ENCODE results near the gene MT2A.

Gene MT2A

DNA sequence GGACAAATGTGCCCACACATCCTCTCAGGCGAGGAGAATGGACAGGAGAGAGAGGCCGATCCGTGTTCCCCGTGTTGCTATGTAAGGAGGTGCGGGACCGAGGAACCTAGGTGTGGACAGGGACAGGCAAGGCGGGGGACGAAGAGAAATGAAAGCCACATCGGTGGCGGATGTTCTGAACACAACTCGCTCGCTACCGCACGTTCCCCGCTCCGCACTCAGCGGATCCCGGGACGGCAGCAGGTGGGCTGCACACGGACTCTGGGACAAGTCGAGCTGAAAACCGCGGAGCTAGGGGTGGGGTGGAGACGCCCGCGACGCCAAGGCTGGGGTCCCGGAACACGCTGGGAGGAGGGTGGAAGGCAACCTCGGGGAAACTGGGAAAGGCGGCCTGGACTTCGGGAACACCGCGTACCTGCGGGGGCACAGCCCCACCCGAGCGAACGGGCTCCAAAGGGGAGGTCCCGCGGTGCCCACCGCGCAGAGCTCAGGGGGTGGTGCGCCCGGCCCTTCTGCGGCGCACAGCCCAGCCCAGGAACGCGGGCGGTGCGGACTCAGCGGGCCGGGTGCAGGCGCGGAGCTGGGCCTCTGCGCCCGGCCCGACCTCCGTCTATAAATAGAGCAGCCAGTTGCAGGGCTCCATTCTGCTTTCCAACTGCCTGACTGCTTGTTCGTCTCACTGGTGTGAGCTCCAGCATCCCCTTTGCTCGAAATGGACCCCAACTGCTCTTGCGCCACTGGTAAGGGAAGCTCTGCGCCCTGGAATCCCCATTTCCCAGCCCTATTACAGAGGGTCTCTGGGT is 17.0 kb downstream of the MT2A start, which contains the start of gene MT1E:
TSS of gene MT1E (plus strand) at position 642 of the 803 bp plus-strand sequence. CDS start at position 713, 71 bp downstream.
- H3K27ac Mint-ChIP-seq = peak within 1 kb of the TSS; percentile 14
- DNase-seq (ENCODE audit: low spot score in 2 of 2) (peak in 1 of 2 donors; percentile 77), ATAC-seq (peak; percentile 87)
- no peaks in the 10 kb centered on the region for H3K9me3 Mint-ChIP-seq
- peaks cover 15% of the 10 kb centered on the region for H3K4me1 Mint-ChIP-seq
- H3K36me3 Mint-ChIP-seq = no peaks in the 10 kb centered on the region
- peak within 1 kb of the TSS; percentile 81 for H3K4me3 Mint-ChIP-seq

DNA sequence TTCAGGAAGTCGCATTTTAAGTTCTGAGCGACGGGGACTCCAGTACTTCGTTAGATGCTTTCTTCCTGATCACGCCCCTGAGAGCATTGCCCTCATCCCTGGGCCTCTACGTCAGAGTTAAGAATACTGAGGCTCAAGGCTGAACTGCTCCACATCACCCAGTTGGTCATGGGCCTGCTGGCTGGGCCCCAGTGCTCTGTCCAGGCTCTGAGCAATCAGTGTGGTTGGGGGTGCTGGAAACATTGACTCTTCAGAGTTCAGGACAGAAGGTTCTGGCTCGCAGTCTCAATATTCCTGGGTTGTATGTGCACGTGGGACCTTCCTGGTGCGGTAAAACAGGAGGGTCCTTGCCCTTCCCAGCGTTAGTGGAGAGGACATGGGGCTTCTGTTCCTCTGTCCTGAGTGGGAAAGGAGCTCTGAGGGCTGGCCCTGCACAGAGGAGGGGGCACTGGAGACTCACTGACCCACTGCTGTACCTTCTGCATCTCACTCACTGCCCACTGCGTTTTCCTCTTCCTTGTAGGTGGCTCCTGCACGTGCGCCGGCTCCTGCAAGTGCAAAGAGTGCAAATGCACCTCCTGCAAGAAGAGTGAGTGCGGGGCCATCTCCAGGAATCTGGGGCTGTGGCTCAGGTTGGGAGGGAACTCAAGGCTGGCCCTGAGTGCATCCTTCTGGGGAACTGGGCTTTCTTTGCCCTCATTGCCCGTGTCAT is 17.7 kb downstream of the MT2A start:
- peaks cover 15% of the 10 kb centered on the region for H3K4me1 Mint-ChIP-seq
- no peak overlapping the region for H3K27ac Mint-ChIP-seq
- no peak for DNase-seq (ENCODE audit: low spot score in 2 of 2)
- H3K9me3 Mint-ChIP-seq = no peaks in the 10 kb centered on the region
- peak; percentile 6 for ATAC-seq
- no peaks in the 10 kb centered on the region for H3K36me3 Mint-ChIP-seq
- peak overlapping the region; percentile 81 for H3K4me3 Mint-ChIP-seq

DNA sequence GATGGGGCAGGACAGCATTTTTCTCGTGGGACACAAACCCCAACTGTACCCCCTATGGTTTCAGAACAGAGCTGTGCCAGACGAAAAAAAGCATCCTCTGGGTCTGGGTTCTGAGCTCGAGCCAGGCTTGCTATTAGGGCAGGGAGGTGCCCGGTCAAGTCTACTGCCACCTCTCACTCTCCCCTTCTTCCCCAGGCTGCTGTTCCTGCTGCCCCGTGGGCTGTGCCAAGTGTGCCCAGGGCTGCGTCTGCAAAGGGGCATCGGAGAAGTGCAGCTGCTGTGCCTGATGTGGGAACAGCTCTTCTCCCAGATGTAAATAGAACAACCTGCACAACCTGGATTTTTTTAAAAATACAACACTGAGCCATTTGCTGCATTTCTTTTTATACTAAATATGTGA is 18.3 kb downstream of the MT2A start:
- ATAC-seq = no peak
- H3K9me3 Mint-ChIP-seq = no peaks in the 10 kb centered on the region
- H3K4me1 Mint-ChIP-seq = peaks cover 16% of the 10 kb centered on the region
- H3K36me3 Mint-ChIP-seq = no peaks in the 10 kb centered on the region
- peak overlapping the region; percentile 81 for H3K4me3 Mint-ChIP-seq
- no peak for DNase-seq (ENCODE audit: low spot score in 2 of 2)
- no peak overlapping the region for H3K27ac Mint-ChIP-seq

DNA sequence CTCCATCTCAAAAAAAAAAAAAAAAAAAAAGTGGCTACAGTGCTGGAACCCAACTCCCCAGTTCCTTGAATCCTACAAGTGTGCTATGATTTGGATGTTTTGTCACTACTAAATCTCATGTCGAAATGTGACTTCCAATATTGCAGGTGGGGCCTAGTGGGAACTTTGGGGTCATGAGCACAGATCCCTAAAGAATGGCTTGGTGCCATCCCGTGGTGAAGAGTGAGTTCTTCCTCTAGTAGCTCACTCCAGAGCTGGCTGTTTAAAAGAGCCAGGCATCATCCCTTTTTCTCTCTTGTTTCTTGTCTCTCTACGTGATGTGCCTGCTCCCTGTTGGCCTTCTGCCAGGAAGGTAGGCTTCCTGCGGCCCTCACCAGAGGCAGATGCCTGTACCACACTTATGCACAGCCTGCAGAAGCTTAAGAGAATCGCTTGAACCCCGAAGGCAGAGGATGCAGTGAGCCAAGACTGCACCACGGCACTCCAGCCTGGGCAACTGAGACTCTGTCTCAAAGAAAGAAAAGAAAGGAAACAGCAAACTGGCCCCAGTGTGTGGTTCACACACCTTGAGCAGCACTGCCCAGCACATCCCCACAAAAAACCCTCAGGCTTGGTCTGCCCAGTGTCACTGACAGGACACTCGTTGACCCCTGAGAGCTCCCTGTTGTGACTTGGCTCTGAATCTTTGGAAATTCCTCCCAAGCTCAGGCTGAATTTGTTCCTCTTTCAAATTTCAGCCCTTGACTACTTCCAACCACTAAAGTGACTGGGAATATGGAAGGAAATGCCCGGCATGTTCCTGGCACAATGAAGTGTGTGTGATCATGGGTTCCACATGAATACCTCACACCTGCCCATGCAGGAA is 20.3 kb downstream of the MT2A start:
- no peaks in the 10 kb centered on the region for H3K36me3 Mint-ChIP-seq
- ATAC-seq (no peak), DNase-seq (ENCODE audit: low spot score in 2 of 2) (no peak)
- H3K9me3 Mint-ChIP-seq = no peaks in the 10 kb centered on the region
- H3K27ac Mint-ChIP-seq = no peak overlapping the region
- H3K4me1 Mint-ChIP-seq = peaks cover 20% of the 10 kb centered on the region
- H3K4me3 Mint-ChIP-seq = no peak overlapping the region

DNA sequence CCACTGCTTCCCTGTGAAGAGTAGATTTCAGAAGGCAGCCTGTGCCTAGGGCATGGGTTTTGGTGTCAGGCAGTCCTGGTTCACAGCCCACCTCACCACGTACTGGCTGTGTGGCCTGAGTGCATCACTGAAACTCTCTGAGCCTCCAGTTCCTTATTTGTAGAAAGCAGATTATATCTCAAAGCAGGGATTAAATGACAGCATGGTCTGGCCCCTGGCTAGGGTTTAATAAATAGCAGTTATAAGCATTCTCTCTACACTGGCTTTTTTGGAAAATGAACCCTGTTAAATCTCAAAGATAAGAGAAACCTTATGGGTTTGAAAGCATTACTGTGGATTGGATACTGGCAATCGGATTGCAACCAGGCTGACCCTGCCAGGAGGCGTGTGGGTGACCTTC is 21.1 kb downstream of the MT2A start:
- no peaks in the 10 kb centered on the region for H3K9me3 Mint-ChIP-seq
- no peaks in the 10 kb centered on the region for H3K36me3 Mint-ChIP-seq
- no peak for DNase-seq (ENCODE audit: low spot score in 2 of 2)
- peaks cover 20% of the 10 kb centered on the region for H3K4me1 Mint-ChIP-seq
- no peak overlapping the region for H3K27ac Mint-ChIP-seq
- H3K4me3 Mint-ChIP-seq = no peak overlapping the region
- no peak for ATAC-seq

DNA sequence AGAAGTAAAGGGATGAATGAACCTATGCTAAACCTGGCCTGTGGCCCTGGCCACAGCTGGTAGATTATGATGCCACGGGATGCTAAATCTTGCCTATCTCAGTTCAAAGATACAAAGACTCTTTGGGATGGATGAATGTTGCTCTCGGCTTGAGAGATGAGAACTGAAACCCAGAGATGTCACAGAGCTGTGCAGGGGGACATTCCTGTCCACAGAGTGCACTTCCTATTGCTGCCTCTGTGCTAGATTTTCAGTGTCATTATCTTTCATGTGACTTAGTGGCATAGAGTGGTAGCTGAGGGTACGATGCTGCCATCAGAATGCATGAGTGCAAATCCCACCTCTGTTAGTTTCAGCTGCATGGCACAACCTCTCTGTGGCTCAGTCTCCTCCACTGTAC is 21.8 kb downstream of the MT2A start:
- H3K9me3 Mint-ChIP-seq = no peaks in the 10 kb centered on the region
- DNase-seq (ENCODE audit: low spot score in 2 of 2) = no peak
- H3K4me1 Mint-ChIP-seq = peaks cover 22% of the 10 kb centered on the region
- no peaks in the 10 kb centered on the region for H3K36me3 Mint-ChIP-seq
- no peak overlapping the region for H3K4me3 Mint-ChIP-seq
- ATAC-seq = peak; percentile 63
- H3K27ac Mint-ChIP-seq = no peak overlapping the region

DNA sequence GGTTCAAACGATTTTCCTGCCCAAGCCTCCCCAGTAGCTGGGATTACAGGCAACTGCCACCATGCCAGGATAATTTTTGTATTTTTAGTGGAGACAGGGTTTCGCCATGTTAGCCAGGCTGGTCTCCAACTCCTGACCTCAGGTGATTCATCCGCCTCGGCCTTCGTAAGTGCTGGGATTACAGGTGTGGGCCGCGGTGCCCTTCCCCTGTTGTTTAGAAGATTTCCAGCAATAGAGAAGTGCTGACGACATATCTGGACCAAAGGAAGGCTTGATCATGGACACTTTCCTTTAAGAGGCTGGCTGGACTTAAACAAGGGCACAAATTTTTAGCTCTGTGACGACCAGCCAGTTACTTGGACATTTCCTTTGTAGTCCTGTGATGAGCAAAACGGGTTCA is 22.8 kb downstream of the MT2A start:
- no peak for ATAC-seq
- Mint-ChIP-seq H3K4me3 (no peak overlapping the region), H3K36me3 (no peaks in the 10 kb centered on the region), H3K27ac (no peak overlapping the region), H3K9me3 (no peaks in the 10 kb centered on the region), H3K4me1 (peaks cover 17% of the 10 kb centered on the region)
- no peak for DNase-seq (ENCODE audit: low spot score in 2 of 2)

DNA sequence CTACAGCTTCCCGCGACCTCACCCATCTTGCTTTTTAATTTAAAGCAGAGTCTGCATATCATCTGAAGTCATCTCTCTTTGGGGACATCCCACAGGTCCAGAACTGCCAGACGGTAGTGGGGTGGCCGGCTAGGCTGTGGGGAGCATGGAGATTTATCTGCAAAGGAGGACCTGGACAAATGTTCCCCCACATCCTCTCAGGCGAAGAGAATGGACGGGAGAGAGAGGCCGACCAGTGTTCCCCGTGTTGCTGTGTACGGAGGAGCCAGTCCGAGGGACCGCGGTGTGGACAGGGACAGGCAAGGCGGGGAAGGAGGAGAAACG is 23.4 kb downstream of the MT2A start:
- H3K9me3 Mint-ChIP-seq = no peaks in the 10 kb centered on the region
- no peaks in the 10 kb centered on the region for H3K36me3 Mint-ChIP-seq
- H3K4me1 Mint-ChIP-seq = peaks cover 22% of the 10 kb centered on the region
- H3K4me3 Mint-ChIP-seq = peak overlapping the region; percentile 60
- no peak for DNase-seq (ENCODE audit: low spot score in 2 of 2)
- no peak for ATAC-seq
- no peak overlapping the region for H3K27ac Mint-ChIP-seq

DNA sequence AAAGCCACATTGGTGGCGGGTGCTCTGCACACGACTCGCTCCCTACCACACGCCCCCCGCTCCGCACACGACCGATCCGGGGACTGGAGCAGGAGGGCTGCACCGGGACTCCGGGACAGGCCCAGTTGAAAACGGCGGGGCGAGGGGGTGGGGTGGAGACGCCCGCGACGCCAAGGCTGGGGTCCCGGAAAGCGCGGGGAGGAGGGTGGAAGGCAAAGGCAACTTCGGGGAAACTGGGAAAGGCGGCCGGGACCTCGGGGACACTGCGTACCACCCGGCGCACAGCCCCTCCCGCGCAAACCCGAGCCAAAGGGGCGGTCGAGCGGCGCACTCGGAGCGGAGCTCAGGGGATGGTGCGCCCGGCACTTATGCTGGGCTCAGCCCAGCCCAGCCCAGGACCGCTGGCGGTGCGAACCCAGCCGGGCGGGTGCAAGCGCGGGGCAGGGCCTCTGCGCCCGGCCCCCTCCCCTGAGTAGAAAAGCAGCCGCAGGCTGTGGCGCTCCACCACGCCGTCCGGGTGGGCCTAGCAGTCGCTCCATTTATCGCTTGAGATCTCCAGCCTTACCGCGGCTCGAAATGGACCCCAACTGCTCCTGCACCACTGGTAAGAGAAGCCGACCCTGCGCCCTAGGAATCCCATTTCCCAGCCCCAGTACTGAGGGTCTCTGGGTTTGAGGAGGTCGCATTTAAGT is 23.9 kb downstream of the MT2A start, which contains the start of gene MT1M:
TSS of gene MT1M (plus strand) at position 504 of the 692 bp plus-strand sequence. CDS start at position 577, 73 bp downstream.
- DNase-seq (ENCODE audit: low spot score in 2 of 2) = no peak
- Mint-ChIP-seq H3K4me1 (peaks cover 23% of the 10 kb centered on the region), H3K36me3 (no peaks in the 10 kb centered on the region), H3K4me3 (peak within 1 kb of the TSS; percentile 60), H3K9me3 (no peaks in the 10 kb centered on the region), H3K27ac (no peak within 1 kb of the TSS)
- peak; percentile 42 for ATAC-seq

DNA sequence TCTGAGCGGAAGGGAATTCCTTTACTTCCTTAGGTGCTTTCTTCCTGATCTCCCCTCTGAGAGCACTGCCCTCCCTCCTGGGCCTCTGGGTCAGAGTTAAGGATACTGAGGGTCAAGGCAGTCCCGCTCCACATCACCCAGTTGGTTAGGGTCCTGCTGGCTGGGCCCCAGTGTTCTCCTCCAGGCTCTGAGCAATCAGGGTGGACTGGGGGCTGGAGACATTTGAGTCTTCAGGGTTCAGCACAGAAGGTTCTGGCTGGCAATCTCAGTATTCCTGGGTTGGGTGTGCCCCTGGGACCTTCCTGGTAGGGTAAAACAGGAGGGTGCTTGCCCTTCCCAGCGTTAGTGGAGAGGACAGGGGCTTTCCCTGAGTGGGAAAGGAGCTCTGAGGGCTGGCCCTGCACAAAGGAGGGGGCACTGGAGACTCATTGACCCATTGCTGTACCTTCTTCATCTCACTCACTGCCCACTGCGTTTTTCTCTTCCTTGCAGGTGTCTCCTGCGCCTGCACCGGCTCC is 24.5 kb downstream of the MT2A start:
- ATAC-seq = no peak
- DNase-seq (ENCODE audit: low spot score in 2 of 2) = no peak
- Mint-ChIP-seq H3K4me3 (peak overlapping the region; percentile 60), H3K27ac (no peak overlapping the region), H3K9me3 (no peaks in the 10 kb centered on the region), H3K36me3 (no peaks in the 10 kb centered on the region), H3K4me1 (peaks cover 27% of the 10 kb centered on the region)

DNA sequence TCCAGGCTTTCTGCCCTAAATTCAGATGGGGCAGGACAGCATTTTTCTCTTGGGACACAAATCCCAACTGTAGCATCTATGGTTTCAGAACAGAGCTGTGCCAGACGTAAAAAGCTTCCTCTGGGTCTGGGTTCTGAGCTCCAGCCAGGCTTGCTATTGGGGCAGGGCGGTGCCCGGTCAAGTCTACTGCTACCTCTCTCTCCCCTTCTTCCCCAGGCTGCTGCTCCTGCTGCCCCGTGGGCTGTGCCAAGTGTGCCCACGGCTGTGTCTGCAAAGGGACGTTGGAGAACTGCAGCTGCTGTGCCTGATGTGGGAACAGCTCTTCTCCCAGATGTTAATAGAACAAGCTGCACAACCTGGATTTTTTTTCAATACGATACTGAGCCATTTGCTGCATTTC is 25.2 kb downstream of the MT2A start:
- DNase-seq (ENCODE audit: low spot score in 2 of 2) (no peak), ATAC-seq (no peak)
- H3K36me3 Mint-ChIP-seq = no peaks in the 10 kb centered on the region
- H3K4me3 Mint-ChIP-seq = no peak overlapping the region
- H3K4me1 Mint-ChIP-seq = peaks cover 30% of the 10 kb centered on the region
- H3K9me3 Mint-ChIP-seq = no peaks in the 10 kb centered on the region
- no peak overlapping the region for H3K27ac Mint-ChIP-seq

DNA sequence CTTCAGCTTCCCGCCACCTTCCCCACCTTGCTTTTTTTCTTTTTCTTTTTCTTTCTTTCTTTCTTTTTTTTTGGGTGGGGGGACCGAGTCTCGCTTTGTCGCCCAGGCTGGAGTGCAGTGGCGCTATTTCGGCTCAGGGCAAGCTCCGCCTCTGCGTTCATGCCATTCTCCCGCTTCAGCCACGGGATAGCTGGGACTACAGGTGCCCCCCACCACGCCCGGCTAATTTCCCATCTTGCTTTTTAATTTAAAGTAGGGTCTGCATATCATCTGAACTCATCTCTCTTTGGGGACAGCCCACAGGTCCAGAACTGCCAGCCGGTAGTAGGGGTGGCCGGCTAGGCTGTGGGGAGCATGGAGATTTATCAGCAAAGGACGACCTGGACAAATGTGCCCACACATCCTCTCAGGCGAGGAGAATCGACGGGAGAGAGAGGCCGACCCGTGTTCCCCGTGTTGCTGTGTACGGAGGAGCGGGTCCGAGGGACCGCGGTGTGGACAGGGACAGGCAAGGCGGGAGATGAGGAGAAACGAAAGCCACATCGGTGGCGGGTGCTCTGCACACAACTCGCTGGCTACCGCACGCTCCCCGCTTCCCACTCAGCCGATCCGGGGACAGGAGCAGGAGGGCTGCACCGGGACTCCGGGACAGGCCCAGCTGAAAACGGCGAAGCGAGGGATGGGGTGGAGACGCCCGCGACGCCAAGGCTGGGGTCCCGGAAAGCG is 26.5 kb downstream of the MT2A start:
- DNase-seq (ENCODE audit: low spot score in 2 of 2) (no peak), ATAC-seq (no peak)
- Mint-ChIP-seq H3K27ac (no peak overlapping the region), H3K4me1 (peaks cover 30% of the 10 kb centered on the region), H3K4me3 (peak overlapping the region; percentile 68), H3K36me3 (no peaks in the 10 kb centered on the region), H3K9me3 (no peaks in the 10 kb centered on the region)

DNA sequence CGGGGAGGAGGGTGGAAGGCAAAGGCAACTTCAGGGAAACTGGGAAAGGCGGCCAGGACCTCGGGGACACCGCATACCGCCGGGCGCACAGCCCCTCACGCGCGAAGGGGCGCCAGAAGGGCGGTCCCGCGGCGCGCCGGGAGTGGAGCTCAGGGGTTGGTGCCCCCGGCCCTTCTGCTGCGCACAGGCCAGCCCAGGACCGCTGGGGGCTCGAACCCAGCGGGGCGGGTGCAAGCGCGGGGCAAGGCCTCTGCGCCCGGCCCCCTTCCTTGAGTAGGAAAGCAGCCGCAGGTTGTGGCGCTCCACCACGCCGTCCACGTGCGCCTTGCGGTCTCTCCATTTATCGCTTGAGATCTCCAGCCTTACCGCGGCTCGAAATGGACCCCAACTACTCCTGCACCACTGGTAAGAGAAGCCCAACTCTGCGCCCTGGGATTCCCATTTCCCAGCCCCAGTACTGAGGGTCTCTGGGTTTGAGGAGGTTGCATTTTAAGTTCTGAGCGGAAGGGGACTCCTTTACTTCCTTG is 27.1 kb downstream of the MT2A start:
- Mint-ChIP-seq H3K4me1 (peaks cover 30% of the 10 kb centered on the region), H3K36me3 (no peaks in the 10 kb centered on the region), H3K9me3 (no peaks in the 10 kb centered on the region), H3K27ac (no peak overlapping the region), H3K4me3 (peak overlapping the region; percentile 68)
- ATAC-seq (no peak), DNase-seq (ENCODE audit: low spot score in 2 of 2) (no peak)
